GM12872 (cell line): ENCODE results near the gene NT5C3A.

Experiments used
- CTCF ChIP-seq: IDR thresholded peaks from 3 replicates; pipeline ENCODE4 v1.5.1; 2011; ENCODE audit warnings: low read depth, mild to moderate bottlenecking, low read length, moderate library complexity; ENCODE audit not compliant: insufficient read depth

The NT5C3A gene

DNA sequence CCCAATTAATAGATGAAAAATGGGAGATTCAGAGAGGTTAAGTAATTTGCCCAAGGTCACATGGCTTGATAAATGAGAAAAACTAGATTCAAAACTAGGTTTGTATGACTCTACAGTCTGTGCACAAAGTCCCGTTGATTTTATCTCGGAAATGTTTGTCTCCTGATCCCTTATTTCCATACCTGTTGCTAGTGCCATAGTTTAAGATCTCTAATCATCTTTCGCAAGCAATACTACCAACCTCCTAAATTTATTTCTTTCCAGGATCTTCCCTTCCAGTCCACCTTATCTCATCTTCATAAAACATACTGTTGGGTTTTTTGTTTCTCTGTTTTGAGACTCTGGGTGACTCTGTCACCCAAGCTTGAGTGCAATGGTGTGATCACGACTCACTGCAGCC, 2.9 kb downstream of the NT5C3A start:
- no peak for TF ChIP-seq CTCF

GRCh38 chr7:33055158-33055557, 7.4 kb downstream of the NT5C3A start:
- TF ChIP-seq CTCF, result no peak

DNA sequence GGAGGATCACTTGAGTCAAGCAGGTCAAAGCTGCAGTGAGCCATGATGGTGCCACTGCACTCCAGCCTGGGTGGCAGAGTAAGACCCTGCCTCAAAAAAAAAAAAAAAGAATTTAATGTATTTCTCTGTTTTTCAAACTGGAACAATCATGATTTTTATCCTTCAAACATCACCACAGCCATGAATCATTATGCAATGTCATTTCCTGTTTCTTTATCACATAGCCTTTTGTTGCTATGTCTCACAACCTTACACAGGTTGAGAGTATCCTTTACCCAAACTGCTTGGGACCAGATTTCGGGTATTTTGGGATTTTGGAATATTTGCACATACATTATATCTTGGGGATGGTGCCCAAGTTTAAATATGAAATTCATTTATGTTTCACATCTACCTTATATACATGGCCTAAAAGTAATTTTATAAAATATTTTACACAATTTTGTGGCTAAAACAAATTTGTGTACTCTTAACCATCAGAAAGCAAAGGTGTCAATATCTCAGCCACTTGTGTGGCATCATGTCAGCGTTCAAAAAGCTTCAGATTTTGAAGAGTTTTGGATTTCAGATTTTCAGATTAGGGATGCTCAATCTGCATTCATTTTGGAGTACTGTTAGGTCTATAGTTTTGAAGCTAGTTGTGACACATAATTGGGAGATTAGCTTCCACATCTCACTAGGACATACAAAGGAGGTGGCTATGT, 8.2 kb downstream of the NT5C3A start:
- TF ChIP-seq CTCF, result no peak

DNA sequence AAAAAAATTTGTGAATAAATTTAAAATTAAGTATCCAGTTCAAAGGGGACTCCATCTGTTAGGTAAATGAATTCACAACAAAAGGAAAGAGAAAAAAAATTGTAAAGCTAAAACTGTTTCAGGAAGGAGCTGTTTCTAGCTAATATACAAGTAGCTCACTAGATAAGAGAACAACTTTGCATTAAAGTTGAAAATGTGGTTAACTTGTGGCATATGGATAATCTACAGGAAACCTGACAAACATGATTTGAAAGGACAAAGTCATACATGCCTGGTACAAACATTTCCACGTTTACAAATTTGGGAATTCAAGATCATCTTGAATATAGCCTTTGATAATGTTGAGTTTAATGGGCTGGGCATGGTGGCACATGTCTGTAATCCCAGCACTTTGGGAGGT, 8.9 kb downstream of the NT5C3A start:
- TF ChIP-seq CTCF, result no peak

GRCh38 chr7:33050535-33051318, 11.8 kb downstream of the NT5C3A start:
- peak; percentile 52 for TF ChIP-seq CTCF

DNA sequence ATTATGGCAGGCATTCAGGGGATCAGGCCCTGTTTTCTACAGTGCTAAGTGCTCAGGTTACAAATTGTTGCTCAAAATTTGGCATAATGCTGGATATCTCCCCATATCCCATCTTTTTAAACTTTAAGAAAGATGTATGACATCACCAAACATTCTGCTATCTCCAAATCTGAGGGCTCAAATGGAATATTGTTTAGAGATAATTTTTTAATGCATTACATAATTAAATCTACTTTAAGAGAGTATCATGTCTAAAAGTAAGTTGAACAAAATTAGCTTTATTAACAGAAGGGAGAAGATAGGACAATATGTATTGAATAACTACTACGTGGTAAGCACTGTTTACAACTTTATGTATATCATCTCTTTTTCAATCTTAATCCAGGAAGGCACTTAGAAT, 13.9 kb downstream of the NT5C3A start:
- no peak for TF ChIP-seq CTCF

DNA sequence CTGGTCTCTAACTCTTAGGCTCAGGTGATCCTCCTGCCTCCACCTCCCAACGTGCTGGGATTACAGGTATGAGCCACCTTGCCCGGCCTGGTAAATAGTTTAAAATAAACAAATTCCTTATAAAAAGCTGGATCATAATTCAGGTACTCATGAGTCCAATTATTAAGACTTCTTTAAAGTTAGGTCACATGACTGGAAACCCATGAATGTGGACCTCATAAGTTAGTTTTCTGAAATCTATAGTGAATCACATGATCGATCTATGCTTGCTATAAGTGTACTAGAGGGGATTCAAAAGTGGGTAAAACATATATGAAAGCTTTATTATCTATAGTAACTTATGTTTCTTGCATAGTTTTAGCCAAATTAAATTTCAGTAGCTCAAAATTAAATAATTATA, 14.3 kb downstream of the NT5C3A start:
- TF ChIP-seq CTCF, result no peak
